Mucosa of stomach (tissue), 1 donor: ENCODE data around the gene GPX5.

Experiments
- H3K27me3 ChIP-seq: one replicate; pipeline ENCODE4 v1.7.0; 2013; ENCODE audit warnings: mild to moderate bottlenecking, low read length; ENCODE audit not compliant: control insufficient read depth, insufficient read depth
- H3K36me3 ChIP-seq: one replicate; pipeline ENCODE4 v1.7.0; 2013; ENCODE audit warnings: low read length; ENCODE audit not compliant: control insufficient read depth, insufficient read depth
- H3K4me1 ChIP-seq: one replicate; pipeline ENCODE4 v1.7.0; 2013; ENCODE audit warnings: mild to moderate bottlenecking, low read length; ENCODE audit not compliant: control insufficient read depth, insufficient read depth
- H3K4me3 ChIP-seq: one replicate; pipeline ENCODE4 v1.7.0; 2013; ENCODE audit warnings: low read length
- H3K9ac ChIP-seq: one replicate; pipeline ENCODE4 v1.7.0; 2013; ENCODE audit warnings: mild to moderate bottlenecking, low read length, moderate library complexity
- H3K9me3 ChIP-seq: one replicate; pipeline ENCODE4 v1.7.0; 2013; ENCODE audit warnings: mild to moderate bottlenecking, low read length, moderate library complexity; ENCODE audit not compliant: control insufficient read depth
- donor health status: Pancreatic carcinoma.

Gene GPX5

GRCh38 chr6:28569748-28570147 lies 44.1 kb downstream of the GPX5 start:
- H3K9ac ChIP-seq: no peak overlapping the region
- H3K36me3 ChIP-seq: no peaks in the 10 kb centered on the region
- no peaks in the 10 kb centered on the region for H3K9me3 ChIP-seq
- H3K4me3 ChIP-seq: no peak overlapping the region
- H3K4me1 ChIP-seq: no peaks in the 10 kb centered on the region
- H3K27me3 ChIP-seq: peaks cover 3% of the 10 kb centered on the region

DNA sequence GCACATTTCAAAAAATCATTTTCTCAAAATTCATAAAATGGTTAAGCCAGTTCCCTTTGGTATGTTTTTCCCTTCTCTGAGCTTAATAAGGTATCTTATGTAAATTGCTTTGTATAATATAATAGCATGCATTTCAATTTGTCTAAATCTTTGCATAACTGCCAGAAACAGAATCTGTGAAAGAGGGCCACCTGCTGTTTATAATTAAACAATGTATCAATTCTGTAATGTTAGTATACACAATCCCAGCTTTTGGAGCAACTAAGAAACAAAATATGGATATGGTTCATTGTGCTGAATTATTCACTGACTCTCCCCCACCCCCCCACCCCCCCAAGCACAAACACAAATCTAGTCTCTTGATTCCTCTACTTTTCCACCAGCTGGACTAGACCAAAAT lies 54.8 kb downstream of the GPX5 start:
- Histone ChIP-seq H3K27me3 (no peaks in the 10 kb centered on the region), H3K4me1 (no peaks in the 10 kb centered on the region), H3K36me3 (no peaks in the 10 kb centered on the region), H3K9me3 (no peaks in the 10 kb centered on the region), H3K4me3 (no peak overlapping the region), H3K9ac (no peak overlapping the region)

DNA sequence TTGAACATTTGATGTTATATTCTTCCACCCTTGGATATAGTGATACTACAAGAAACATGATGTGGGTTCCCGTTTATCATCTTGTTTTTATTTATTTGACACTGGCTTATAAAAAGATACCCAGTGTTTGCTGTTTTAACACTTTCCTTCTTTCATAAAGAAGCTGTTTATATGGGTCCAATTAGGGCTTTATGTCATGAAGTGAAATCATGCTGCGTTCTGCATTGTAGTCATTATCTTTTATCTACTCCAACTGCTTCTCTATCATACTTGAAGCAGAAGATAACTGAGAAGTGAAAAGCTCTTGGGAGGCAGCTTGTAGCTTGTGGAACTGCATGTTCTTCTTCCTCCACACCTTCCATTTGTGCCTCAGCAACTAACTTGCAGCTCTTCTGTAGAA lies 57.8 kb downstream of the GPX5 start:
- Histone ChIP-seq H3K9ac (no peak overlapping the region), H3K9me3 (no peaks in the 10 kb centered on the region), H3K36me3 (no peaks in the 10 kb centered on the region), H3K27me3 (peaks cover 18% of the 10 kb centered on the region), H3K4me3 (no peak overlapping the region), H3K4me1 (peaks cover 6% of the 10 kb centered on the region)
